ENCODE measurements around the gene LRMDA. TPM values are rescaled to one million over a fixed set of nuclear protein-coding genes. Genes with fewer than 3 reads are reported as not detected.

Gene LRMDA
- total and polyA plus RNA-seq, 2 donors (not counting 3 experiments of a cell fraction or from before 2014, with no cell fraction given): 9.7 to 18.0 TPM

DNA sequence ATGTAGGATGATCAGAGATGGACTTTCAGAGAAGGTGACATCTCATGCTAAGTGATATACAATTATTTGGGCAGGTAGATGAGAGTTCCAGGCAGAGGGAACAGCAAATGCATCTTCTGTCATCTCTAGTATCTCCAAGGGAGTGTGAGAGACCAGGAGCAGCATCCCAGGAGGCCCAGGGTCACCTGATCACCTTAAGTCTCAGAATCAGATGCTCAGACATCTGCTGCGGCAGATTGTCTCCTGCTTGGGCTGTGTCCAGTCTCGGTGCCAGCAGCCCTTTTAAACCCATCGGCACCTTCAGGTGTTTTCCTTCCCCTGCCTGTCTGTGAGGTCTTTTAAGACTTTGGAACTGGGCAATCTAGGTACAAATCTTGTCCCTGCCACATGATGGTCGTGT lies 690.6 kb downstream of the LRMDA start:
- no peaks in the 10 kb centered on the region for H3K4me1 ChIP-seq (ENCODE audit: control insufficient read depth, extremely low read depth, insufficient read depth, low read length)
- no peaks in the 10 kb centered on the region for H3K79me2 ChIP-seq (ENCODE audit: control insufficient read depth, insufficient read depth, low read length)
- ChIA-PET CTCF (no interaction called here), POLR2A (no interaction called here)
- H3K4me2 ChIP-seq (ENCODE audit: insufficient read depth, low read length): no peak overlapping the region
- BruUV-seq (replicated peaks): no TSS peak
- intact Hi-C loops (cut with micrococcal nuclease): no loop called here
- no peak overlapping the region for H2AFZ ChIP-seq (ENCODE audit: low read depth, low read length)
- no peak overlapping the region for H3K9ac ChIP-seq (replicated peaks; ENCODE audit: extremely low read depth, insufficient read depth, low read length)
- no peaks in the 10 kb centered on the region for H3K36me3 ChIP-seq (ENCODE audit: control insufficient read depth in 2 of 2, extremely low read depth in 1 of 2, insufficient read depth in 2 of 2, low read length in 2 of 2)
- no peaks in the 10 kb centered on the region for H3K9me3 ChIP-seq (replicated peaks; ENCODE audit: control insufficient read depth, insufficient read depth, low read length)
- FAIRE-seq (no peak), DNase-seq (ENCODE audit: low read depth, low spot score) (no peak)
- no peak overlapping the region for H3K4me3 ChIP-seq (replicated peaks in 1 of 3; ENCODE audit: insufficient read depth in 1 of 3, low read depth in 1 of 3, low read length in 3 of 3)
- TF ChIP-seq POLR2A (IDR thresholded peaks at IDR 0.05; ENCODE audit: low read depth, low read length) (no peak), POLR2AphosphoS5 (IDR thresholded peaks at IDR 0.05; ENCODE audit: insufficient read depth, low read depth, low read length) (no peak), GATA2 (IDR thresholded peaks at IDR 0.05; ENCODE audit: insufficient read depth, insufficient read length, low read depth, low read length) (no peak), EZH2 (IDR thresholded peaks at IDR 0.05; ENCODE audit: borderline replicate concordance, low read depth, low read length, severe bottlenecking) (no peak)
- dilution Hi-C loops (cut with MboI; ENCODE audit: extremely low pct_ligation_motif_present, low sequenced_read_pairs): no loop called here
- H3K27ac ChIP-seq (ENCODE audit: insufficient read depth, low read depth, low read length): no peak overlapping the region
- no peaks in the 10 kb centered on the region for H4K20me1 ChIP-seq (replicated peaks; ENCODE audit: control insufficient read depth, extremely low read depth, insufficient read depth, low read length)
- H3K27me3 ChIP-seq (ENCODE audit: control insufficient read depth in 2 of 2, insufficient read depth in 2 of 2, low read length in 2 of 2): no peaks in the 10 kb centered on the region
- H3K9me1 ChIP-seq (replicated peaks; ENCODE audit: control insufficient read depth, extremely low read depth, insufficient read depth, low read length): no peaks in the 10 kb centered on the region

DNA sequence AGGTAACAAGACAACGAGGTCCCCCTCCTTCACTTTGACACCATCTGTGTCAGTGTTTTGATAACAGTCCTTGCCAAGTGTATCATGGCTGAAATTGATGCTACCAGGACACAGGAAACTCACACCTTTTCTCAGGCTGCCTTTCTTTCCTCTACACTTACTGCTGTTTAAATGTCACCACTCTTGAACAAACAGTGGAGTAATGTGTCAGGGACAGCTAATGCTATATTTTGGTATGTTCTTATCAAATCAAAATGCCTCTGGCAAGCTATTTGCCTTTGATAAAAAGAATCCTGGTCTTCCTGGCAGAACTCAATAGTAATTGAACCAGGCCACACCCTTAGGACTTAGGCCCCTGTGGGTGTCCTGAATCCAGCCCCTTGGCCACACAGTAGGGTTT lies 692.9 kb downstream of the LRMDA start:
- no peaks in the 10 kb centered on the region for H3K79me2 ChIP-seq (ENCODE audit: control insufficient read depth, insufficient read depth, low read length)
- H3K27me3 ChIP-seq (ENCODE audit: control insufficient read depth in 2 of 2, insufficient read depth in 2 of 2, low read length in 2 of 2): no peaks in the 10 kb centered on the region
- no peak overlapping the region for H2AFZ ChIP-seq (ENCODE audit: low read depth, low read length)
- H3K4me1 ChIP-seq (ENCODE audit: control insufficient read depth, extremely low read depth, insufficient read depth, low read length): no peaks in the 10 kb centered on the region
- no peak overlapping the region for H3K4me3 ChIP-seq (replicated peaks in 1 of 3; ENCODE audit: insufficient read depth in 1 of 3, low read depth in 1 of 3, low read length in 3 of 3)
- BruUV-seq (replicated peaks): no TSS peak
- no peaks in the 10 kb centered on the region for H3K36me3 ChIP-seq (ENCODE audit: control insufficient read depth in 2 of 2, extremely low read depth in 1 of 2, insufficient read depth in 2 of 2, low read length in 2 of 2)
- H3K27ac ChIP-seq (ENCODE audit: insufficient read depth, low read depth, low read length): no peak overlapping the region
- no peak overlapping the region for H3K4me2 ChIP-seq (ENCODE audit: insufficient read depth, low read length)
- no peak overlapping the region for H3K9ac ChIP-seq (replicated peaks; ENCODE audit: extremely low read depth, insufficient read depth, low read length)
- DNase-seq (ENCODE audit: low read depth, low spot score) (no peak), FAIRE-seq (no peak)
- POLR2A ChIA-PET: no interaction called here
- intact Hi-C loops (cut with micrococcal nuclease) (no loop called here), dilution Hi-C loops (cut with MboI; ENCODE audit: extremely low pct_ligation_motif_present, low sequenced_read_pairs) (no loop called here)
- no peaks in the 10 kb centered on the region for H3K9me3 ChIP-seq (replicated peaks; ENCODE audit: control insufficient read depth, insufficient read depth, low read length)
- no peaks in the 10 kb centered on the region for H3K9me1 ChIP-seq (replicated peaks; ENCODE audit: control insufficient read depth, extremely low read depth, insufficient read depth, low read length)
- H4K20me1 ChIP-seq (replicated peaks; ENCODE audit: control insufficient read depth, extremely low read depth, insufficient read depth, low read length): no peaks in the 10 kb centered on the region
- TF ChIP-seq FOS (IDR thresholded peaks at IDR 0.05; ENCODE audit: borderline replicate concordance, insufficient read depth, low read length) (no peak), EZH2 (IDR thresholded peaks at IDR 0.05; ENCODE audit: borderline replicate concordance, low read depth, low read length, severe bottlenecking) (no peak), MYC (IDR thresholded peaks at IDR 0.05; ENCODE audit: low read depth, low read length) (no peak), JUN (IDR thresholded peaks at IDR 0.05; ENCODE audit: borderline replicate concordance, insufficient read depth, insufficient read length, low read depth) (no peak), MAX (IDR thresholded peaks at IDR 0.05; ENCODE audit: insufficient read depth, insufficient read length) (no peak), CTCF (IDR thresholded peaks at IDR 0.05; ENCODE audit: extremely low read depth in 1 of 2, insufficient read depth in 1 of 2, low read depth in 1 of 2, low read length in 2 of 2) (no peak), POLR2A (IDR thresholded peaks at IDR 0.05; ENCODE audit: low read depth, low read length) (no peak)
- CTCF ChIA-PET: no interaction called here
